ENCODE measurements around the gene RPRD2. TPM values are rescaled to one million over a fixed set of nuclear protein-coding genes. Genes with fewer than 3 reads are reported as not detected.

The RPRD2 gene
- total RNA-seq, result 4.9 and 5.4 TPM in 2 replicates

GRCh38 chr1:150363426-150364230, at the start of gene RPRD2:
RPRD2 (plus strand) TSS chr1:150364147; CDS start chr1:150364715, 568 bp downstream.

GRCh38 chr1:150486966-150487762, 123.2 kb downstream of the RPRD2 start, which contains the start of gene TARS2:
TARS2 (plus strand) TSS chr1:150487419; CDS start chr1:150487451, 32 bp downstream.

GRCh38 chr1:150507912-150508864, 144.2 kb downstream of the RPRD2 start, which contains the start of gene ECM1:
ECM1 (plus strand) TSS chr1:150508109; CDS start chr1:150508210, 101 bp downstream.

GRCh38 chr1:150515328-150516049, 151.5 kb downstream of the RPRD2 start, which contains the start of gene FALEC:
FALEC (plus strand) TSS chr1:150515752.

Other genes with a start within 250 kb of the RPRD2 start
- gene PLEKHO1, start 214.2 kb upstream of the RPRD2 start, total RNA-seq, result 45.7 and 64.1 TPM in 2 replicates
- 14.9 and 19.5 TPM in 2 replicates for gene ANP32E, start 128.0 kb upstream of the RPRD2 start, total RNA-seq
- not detected in 2 replicates for gene CA14, start 106.4 kb upstream of the RPRD2 start, total RNA-seq
- 92.0 and 110 TPM in 2 replicates for gene APH1A, start 95.1 kb upstream of the RPRD2 start, total RNA-seq
- 11.5 and 12.5 TPM in 2 replicates for gene C1orf54, start 91.4 kb upstream of the RPRD2 start, total RNA-seq
- 3.0 and 4.6 TPM in 2 replicates for gene CIART, start 81.6 kb upstream of the RPRD2 start, total RNA-seq
- gene MRPS21, start 70.3 kb upstream of the RPRD2 start, total RNA-seq, result 107 and 111 TPM in 2 replicates
- 29.9 and 38.6 TPM in 2 replicates for gene PRPF3, start 42.6 kb upstream of the RPRD2 start, total RNA-seq
- gene TARS2, start 123.3 kb downstream of the RPRD2 start, total RNA-seq, result 10.8 and 13.5 TPM in 2 replicates
- 6.3 and 7.8 TPM in 2 replicates for gene ECM1, start 144.0 kb downstream of the RPRD2 start, total RNA-seq
- 0.18 and 0.57 TPM in 2 replicates for gene FALEC, start 151.6 kb downstream of the RPRD2 start, total RNA-seq
- 3.6 and 4.8 TPM in 2 replicates for gene ADAMTSL4, start 185.3 kb downstream of the RPRD2 start, total RNA-seq
- 127 and 177 TPM in 2 replicates for gene MCL1, start 215.5 kb downstream of the RPRD2 start, total RNA-seq

Measured in smooth muscle cell of bladder (primary cell).